ENCODE measurements around the gene METTL25. TPM values are rescaled to one million over a fixed set of nuclear protein-coding genes. Genes with fewer than 3 reads are reported as not detected.

The METTL25 gene
- total and polyA plus RNA-seq, 10 of the 15 experiments (the other 5 are each of a cell fraction or from before 2014, with no cell fraction given), result 5.6 to 11.3 (median 8.0) TPM

DNA sequence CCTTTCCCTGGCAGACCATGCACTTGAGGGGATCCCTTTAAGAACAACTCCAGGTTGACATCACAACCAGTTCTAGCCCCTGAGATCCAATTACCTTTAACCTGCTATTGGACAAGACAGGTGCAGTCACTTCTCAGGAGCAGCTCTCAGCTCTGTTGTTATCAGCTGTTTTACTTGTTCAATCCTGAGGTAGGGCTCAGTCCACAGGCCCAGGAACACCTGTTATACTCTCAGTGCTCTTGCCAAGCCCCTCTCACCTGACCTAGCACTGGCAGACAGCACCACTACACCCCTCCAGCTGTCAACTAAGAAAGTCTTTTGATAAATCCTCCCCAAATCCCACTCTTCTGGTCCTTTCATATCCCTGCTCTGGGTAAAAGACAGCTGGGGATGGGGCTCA lies 164.4 kb downstream of the METTL25 start (continued):
- TF ChIP-seq, protein P1, sequence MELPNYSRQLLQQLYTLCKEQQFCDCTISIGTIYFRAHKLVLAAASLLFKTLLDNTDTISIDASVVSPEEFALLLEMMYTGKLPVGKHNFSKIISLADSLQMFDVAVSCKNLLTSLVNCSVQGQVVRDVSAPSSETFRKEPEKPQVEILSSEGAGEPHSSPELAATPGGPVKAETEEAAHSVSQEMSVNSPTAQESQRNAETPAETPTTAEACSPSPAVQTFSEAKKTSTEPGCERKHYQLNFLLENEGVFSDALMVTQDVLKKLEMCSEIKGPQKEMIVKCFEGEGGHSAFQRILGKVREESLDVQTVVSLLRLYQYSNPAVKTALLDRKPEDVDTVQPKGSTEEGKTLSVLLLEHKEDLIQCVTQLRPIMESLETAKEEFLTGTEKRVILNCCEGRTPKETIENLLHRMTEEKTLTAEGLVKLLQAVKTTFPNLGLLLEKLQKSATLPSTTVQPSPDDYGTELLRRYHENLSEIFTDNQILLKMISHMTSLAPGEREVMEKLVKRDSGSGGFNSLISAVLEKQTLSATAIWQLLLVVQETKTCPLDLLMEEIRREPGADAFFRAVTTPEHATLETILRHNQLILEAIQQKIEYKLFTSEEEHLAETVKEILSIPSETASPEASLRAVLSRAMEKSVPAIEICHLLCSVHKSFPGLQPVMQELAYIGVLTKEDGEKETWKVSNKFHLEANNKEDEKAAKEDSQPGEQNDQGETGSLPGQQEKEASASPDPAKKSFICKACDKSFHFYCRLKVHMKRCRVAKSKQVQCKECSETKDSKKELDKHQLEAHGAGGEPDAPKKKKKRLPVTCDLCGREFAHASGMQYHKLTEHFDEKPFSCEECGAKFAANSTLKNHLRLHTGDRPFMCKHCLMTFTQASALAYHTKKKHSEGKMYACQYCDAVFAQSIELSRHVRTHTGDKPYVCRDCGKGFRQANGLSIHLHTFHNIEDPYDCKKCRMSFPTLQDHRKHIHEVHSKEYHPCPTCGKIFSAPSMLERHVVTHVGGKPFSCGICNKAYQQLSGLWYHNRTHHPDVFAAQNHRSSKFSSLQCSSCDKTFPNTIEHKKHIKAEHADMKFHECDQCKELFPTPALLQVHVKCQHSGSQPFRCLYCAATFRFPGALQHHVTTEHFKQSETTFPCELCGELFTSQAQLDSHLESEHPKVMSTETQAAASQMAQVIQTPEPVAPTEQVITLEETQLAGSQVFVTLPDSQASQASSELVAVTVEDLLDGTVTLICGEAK (IDR thresholded peaks at IDR 0.05; ENCODE audit: borderline replicate concordance), result no peak
- TF ChIP-seq NFXL1 (IDR thresholded peaks at IDR 0.05; ENCODE audit: borderline replicate concordance), result no peak
- no peak for TF ChIP-seq HDAC2 (IDR thresholded peaks at IDR 0.05)
- TF ChIP-seq, protein P2, sequence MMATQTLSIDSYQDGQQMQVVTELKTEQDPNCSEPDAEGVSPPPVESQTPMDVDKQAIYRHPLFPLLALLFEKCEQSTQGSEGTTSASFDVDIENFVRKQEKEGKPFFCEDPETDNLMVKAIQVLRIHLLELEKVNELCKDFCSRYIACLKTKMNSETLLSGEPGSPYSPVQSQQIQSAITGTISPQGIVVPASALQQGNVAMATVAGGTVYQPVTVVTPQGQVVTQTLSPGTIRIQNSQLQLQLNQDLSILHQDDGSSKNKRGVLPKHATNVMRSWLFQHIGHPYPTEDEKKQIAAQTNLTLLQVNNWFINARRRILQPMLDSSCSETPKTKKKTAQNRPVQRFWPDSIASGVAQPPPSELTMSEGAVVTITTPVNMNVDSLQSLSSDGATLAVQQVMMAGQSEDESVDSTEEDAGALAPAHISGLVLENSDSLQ (IDR thresholded peaks at IDR 0.05), result no peak
- TF ChIP-seq NBN (IDR thresholded peaks at IDR 0.05), result no peak
- TF ChIP-seq ZZZ3 (IDR thresholded peaks at IDR 0.05; ENCODE audit: control insufficient read depth, insufficient read length, low read depth), result no peak
- TF ChIP-seq ZSCAN29 (IDR thresholded peaks at IDR 0.05), result no peak
- no peak for TF ChIP-seq ATF3 (IDR thresholded peaks at IDR 0.05; ENCODE audit: borderline replicate concordance, extremely low read depth, low read depth, low read length)
- TF ChIP-seq, protein P3, sequence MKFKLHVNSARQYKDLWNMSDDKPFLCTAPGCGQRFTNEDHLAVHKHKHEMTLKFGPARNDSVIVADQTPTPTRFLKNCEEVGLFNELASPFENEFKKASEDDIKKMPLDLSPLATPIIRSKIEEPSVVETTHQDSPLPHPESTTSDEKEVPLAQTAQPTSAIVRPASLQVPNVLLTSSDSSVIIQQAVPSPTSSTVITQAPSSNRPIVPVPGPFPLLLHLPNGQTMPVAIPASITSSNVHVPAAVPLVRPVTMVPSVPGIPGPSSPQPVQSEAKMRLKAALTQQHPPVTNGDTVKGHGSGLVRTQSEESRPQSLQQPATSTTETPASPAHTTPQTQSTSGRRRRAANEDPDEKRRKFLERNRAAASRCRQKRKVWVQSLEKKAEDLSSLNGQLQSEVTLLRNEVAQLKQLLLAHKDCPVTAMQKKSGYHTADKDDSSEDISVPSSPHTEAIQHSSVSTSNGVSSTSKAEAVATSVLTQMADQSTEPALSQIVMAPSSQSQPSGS (IDR thresholded peaks at IDR 0.05; ENCODE audit: low read length), result no peak

Data from GM12878 (cell line).